Esophagus squamous epithelium (tissue), 4 donors: ENCODE results near the gene IRF2BPL.

Experiments used
- CTCF ChIP-seq, 6 experiments: fragments of 450-650 bp in 4 of 6; fragments of 200-600 bp in 2 of 6; sonication (generic) in 2 of 6; IDR thresholded peaks; one replicate each; pipeline ENCODE4 v1.5.1; 2016 to 2019; ENCODE audit warnings: antibody characterized with exemption in 6 of 6, mild to moderate bottlenecking in 4 of 6, moderate library complexity in 4 of 6
- POLR2A ChIP-seq, 4 donors: fragments of 450-650 bp; IDR thresholded peaks; one replicate each; pipeline ENCODE4 v1.6.1; 2017; ENCODE audit warnings: antibody characterized with exemption in 4 of 4, mild to moderate bottlenecking in 4 of 4, moderate library complexity in 3 of 4

- TF ChIP-seq CTCF (IDR thresholded peaks at IDR 0.05) = no peak
- TF ChIP-seq POLR2A (IDR thresholded peaks at IDR 0.05) = no peak
Observed at GRCh38 chr14:77045238-77046162, 17.0 kb upstream of the IRF2BPL start.
